Activated CD8-positive, alpha-beta memory T cell treated with anti-CD3 and anti-CD28 coated beads for 48 hours (primary cell): ENCODE measurements around the gene ABCC4.

ENCODE experiments used
- DNase-seq, 3 experiments: peaks; one replicate each; pipeline ENCODE4 v3.0.0-alpha.2; 2020; ENCODE audit warnings: low read depth in 2 of 3, low spot score in 2 of 3

The ABCC4 gene

DNA sequence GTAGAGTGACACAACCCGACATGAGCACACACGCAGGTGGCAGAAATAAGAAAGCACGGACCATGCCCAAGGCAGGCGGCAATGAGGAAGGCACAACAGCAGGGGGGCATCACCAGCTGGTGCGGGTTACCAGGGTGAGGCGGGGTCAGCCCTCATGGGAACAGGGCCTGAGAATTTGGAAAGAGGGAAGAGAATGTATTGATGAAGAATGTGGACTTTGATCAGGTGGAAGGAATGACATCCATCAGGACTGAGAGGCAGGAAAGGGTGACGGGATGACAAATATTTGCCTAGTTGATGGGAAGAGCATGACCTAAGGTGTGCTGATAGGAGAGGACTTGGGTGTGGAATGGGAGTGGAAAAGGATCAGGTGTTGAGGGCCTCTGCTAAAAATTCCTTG lies 177.5 kb downstream of the ABCC4 start:
- DNase-seq, result no peak

DNA sequence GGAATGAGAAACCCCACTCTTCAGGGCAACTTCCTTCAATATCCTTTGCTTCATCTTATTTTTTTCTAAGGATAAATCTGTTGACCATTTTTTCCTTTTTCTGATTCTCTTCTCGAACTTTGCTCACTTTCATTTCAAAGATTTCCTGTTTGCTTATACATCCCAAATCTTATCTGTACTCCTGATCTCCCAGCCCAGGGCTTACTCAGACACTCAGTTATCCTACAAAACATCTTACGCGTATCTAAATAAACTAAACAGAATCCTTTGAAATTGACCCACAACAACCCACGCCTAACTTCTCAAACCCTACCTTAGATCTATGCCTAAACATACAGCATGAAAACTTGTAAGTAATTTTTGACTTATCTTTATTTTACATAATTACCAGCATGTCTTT lies 179.2 kb downstream of the ABCC4 start:
- DNase-seq, result no peak

DNA sequence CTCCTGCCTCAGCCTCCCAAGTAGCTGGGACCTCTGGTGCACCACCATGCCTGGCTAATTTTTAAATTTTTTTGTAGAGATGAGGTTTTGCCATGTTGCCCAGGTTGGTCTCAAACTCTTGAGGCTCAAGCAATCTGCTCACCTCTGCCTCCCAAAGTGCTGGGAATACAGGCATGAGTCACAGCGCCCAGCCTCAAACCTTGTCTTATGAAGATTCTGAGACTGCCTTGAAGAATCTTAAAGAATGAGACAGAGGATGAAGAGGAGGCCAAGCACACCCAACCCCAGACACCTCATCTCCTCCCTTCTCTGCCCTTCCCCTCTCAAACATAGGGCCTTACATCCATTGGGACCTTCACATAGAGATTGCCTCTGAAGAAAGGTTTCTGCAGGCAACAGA lies 179.7 kb downstream of the ABCC4 start:
- DNase-seq, result no peak

DNA sequence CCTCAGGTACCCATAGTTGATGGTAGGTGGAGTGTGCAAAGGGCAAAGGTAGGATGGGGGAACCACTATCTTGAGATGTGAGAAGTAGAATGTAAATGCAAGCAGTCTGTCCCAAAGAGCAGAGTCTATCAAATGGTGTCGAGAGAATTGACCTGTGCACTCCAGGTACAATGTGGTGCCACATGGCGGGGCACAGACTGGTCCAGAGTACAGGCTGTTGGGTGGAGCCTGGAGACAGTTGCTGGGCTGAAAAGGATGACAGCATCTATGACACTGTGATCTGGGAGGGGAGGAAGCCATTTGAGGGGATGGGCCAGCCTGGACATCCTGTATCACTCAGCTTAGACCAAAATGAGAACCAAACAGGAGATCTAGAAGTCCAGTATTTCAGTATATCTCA lies 180.6 kb downstream of the ABCC4 start:
- DNase-seq, result no peak

DNA sequence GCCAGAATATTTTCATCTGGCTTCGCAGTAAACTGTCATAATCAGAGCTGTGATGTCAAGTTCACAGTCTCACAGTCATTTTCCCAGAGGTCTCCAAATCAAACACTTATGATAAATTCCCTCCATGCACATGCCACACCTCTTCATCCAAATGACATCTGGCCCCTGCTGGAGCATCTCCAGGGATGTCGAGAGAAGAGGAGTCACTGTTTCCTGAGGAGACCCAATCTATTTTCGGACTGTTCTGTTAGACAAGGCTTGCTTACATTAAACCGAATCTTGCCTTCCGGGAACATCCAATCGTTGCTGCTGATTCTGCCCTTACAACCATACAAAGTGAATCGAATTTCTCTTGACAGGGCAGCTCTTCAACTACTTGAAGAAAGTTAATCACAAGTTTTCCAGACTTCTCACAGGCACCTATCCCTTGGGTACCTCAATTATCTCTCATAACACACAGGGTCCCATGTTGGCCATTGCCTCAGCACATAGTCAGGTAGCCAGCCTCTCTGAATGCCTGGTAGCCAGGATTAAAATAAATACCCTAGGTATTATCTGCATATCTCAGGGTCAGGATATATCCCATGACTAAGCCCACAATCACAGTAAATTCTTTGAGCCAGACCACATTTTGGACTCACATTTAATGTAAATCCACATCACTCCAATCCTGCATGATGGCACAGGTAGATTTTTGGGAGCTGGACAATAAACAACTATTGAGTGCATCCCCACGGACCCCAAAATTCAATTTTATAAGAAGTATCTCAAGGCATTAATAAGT lies 182.5 kb downstream of the ABCC4 start:
- no peak for DNase-seq

DNA sequence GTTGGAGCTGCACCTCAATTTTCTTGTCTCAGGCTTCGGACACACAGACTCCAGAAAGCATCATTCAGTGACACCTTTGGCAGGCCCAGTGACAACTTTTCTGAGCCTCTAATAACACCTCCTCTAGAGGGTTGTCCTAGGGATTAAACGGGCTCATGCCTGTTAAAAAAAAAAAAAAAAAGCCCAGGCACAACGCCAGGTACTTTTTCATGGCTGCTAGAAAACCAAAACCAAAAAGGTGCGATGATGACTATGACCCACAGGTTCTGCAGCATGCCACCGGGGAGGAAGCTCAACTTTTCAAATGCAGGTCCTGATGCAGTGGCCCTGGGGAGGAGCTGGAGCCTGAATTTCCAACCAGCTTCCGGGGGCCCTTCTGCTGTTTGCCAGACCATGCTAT lies 184.2 kb downstream of the ABCC4 start:
- no peak for DNase-seq

DNA sequence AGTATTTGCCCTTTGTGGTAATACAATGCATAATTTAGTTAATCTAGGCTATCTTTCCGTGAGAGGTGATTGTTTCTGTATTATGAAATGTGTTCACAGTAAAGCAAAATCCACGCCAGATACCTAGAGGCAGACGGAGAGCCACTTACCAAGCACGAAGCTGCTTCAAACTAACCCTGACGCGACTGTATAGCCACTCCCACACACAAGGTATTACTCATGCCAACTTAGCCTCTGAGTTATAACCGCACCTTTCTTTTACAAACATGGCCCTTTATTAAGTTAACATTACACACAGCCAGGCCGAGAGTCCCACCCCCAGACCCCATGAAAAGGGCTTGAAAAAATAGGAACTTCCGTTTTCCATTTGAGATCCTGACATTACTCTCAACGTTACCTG lies 185.7 kb downstream of the ABCC4 start:
- DNase-seq, result no peak

DNA sequence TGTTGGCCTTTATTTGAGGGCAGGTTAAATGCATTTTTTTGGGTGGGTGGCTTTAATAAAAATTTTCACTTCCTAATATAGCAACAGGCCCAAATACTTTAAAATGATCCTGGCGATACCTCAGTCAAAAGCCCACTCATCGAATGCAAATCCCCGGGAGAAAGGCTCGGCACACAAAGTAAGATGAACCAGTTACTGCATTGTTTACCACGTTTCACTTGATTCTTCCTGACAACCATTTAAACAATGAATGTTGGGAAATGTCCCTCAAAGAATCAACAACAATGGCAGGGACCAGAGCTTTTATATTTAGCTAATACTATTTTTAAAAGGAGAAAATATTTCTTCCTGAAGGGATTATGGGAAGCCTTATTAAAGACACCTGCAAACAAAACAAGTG lies 187.7 kb downstream of the ABCC4 start:
- no peak for DNase-seq

DNA sequence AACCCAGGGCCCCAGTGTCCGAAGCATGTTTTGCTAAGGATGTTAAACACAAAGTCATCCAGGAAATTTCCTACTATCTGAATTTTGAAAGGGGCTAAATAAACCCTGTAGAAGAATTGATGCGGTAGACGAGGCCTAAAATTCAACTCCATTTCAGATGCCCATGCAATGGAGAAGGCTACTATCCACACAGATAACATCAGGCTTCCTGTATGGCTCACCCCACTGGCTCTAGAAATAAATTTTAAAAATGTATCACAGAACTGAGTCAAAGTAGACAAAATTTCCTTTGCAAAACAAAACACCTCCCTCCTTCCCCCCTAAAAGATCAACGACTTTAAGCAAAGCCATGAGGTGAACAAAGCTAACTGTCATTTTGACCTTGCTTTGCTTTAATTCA lies 188.4 kb downstream of the ABCC4 start:
- DNase-seq, result no peak

DNA sequence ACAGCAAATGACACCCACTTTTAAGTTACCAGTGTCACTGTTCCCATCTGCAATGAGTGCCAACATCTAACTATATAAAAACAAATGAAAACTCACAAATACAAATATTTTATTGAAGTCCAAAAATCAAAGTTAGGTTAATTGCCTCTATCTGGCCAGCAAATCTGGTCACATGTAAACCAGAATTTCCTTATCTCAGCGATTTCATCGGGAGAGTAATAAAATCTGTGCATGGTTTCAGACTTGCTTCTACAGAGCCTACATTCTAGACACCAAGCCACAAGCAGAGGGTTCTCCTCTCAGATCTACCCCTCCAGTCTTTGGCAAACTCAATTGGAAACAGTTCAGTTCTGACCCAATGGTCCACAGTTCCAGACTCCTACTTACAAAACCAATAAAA lies 189.6 kb downstream of the ABCC4 start:
- DNase-seq, result no peak

DNA sequence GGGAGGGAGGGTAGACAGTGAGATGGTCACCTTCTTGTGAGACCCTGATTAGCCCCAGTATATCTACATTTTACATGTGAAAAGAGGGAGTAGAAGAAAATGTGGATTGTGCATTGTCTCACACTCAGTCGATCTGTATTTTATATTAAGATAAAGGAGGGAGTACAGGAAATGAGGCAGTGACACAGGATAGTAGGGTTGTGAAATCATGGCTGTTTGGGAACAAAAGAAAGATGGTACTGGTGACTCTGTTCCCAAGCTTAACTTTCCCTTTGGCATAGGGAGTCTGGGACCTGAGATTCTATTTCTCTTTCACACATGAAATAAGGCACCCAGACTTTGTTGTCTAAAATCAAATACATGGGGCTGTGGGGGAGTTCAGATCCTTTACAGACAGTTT lies 194.7 kb downstream of the ABCC4 start:
- no peak for DNase-seq

DNA sequence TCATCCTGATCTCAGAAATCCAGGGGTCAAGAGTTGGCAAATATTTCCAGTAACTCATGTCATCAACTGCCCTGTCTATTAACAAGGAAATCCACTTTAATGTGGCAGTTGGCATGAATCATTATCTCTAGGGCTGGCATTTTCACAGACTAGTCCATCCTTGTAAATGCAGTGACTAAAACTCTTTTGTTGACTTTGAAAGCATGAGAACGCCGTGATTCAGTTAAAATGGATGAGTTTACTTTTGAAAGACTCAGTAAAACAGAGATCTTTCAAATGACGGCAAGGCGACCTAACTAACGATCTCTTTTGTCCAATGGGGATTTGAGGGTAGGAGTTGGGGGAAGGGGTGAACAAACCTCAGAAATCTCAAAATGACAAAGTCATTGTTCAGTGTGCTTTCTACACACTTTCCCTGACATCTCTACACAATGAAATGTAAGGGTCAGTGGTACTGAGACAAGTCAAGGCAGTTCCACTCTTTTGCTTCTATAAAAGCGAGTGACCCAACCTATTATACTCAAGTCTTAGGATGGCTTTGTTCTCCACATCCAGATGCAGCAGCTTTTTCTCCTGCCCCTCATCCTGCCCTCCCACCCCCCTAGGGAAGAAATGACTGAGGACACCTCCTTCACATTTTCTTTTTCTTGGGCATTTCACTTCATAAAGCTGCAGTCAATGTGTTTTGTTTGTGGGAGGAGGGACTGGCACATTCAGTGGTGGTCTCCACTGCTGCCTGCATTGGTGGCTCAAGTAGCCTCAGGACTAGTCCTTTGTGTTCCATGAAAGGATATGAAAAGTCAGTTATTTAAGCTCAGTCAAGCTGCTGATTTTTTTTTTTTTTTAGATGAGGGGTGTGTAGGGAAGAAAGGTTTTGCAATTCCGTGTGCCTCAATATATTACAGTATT lies 200.5 kb downstream of the ABCC4 start:
- no peak for DNase-seq

DNA sequence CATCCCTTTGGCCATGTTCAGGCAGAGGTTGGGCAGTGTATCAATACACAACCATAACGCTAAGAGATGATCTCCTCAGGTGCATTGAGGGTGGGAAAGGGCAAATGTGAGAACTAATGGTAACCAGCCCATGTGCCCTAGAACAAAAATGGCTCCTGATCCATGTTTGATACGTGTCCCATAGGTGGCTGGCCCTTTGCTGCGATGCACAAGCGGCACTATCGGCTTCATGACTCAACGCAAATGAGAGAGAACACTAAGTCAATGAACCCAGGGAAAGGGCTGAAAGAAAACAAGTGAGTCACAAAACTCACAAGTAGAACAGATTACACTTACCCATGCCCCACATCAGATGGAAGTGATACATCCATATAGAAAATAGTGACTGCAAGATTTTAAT lies 201.7 kb downstream of the ABCC4 start:
- no peak for DNase-seq

DNA sequence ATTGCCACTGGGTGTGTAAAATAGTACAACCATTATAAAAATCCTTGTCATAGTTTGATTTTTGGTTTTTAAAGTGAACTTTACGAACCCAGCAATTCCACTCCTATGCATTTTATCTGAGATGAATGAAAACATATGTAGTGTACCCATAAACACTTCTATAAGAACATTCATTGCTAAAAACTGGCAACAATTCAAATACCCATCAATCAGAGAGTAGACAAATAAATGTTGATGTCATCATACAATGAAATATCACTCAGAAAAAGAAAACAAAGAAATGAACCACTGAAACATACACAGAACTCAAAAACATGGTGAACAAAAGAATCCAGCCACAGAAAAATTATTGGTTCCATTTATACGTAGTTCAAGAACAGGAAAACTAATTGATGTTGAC lies 202.3 kb downstream of the ABCC4 start:
- DNase-seq, result no peak

DNA sequence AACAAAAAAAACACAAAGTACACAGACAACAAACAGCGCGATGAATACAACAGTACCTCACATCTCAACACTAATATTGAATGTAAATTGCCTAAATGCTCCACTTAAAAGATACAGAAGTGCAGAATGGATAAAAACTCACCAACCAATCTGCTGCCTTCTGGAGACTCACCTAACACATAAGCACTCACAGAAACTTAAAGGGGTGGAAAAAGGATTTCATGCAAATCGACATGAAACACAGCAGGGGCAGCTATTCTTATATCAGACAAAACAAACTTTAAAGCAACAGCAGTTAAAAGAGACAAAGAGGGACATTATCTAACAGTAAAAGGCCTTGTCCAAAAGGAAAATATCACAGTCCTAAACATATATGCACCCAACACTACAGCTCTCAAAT lies 209.5 kb downstream of the ABCC4 start:
- no peak for DNase-seq

DNA sequence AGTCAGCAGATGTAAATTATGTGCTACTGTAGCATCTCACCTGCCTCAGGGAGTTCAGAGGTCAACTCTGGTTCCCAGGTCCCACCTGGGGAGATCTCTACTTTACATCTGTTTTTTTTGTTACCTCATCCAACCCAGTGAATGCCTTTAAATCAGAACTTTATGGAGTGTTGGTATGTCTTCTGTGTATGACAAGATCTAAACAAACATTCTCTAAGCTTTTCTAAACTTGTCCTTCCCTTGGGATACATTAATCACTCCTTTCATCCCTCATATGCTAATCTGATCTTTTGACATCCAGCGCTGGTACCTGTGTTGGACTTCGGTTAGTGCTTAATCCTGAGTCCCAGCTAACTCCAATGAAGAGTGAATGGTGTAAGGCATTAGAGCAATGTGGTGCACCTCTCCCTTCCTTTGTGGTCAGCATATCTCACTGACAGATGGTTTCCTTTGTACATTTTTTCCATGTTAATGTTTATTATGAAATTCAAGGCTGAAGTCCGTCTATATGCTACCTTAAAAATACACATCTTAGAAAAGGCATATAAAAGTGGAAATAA lies 213.4 kb downstream of the ABCC4 start:
- DNase-seq, result no peak

DNA sequence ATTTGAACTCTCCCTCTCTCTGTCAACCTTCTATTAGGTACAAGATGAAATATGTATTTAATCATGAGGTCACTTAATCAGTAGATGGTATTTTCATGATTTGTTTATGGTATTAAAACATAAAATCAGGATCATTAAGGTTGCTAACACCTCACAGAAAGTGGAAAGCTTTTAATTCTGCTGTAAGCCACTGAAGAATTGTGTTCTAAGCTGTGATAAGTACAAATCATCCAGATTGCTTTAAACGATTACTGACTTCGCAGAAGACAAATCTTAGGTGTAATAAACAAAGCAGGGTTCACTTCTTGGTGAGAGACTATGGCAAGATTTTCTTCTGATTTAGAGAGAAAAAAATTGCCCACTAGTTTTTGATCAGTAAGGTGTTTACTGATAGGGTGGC lies 214.5 kb downstream of the ABCC4 start:
- DNase-seq, result no peak

DNA sequence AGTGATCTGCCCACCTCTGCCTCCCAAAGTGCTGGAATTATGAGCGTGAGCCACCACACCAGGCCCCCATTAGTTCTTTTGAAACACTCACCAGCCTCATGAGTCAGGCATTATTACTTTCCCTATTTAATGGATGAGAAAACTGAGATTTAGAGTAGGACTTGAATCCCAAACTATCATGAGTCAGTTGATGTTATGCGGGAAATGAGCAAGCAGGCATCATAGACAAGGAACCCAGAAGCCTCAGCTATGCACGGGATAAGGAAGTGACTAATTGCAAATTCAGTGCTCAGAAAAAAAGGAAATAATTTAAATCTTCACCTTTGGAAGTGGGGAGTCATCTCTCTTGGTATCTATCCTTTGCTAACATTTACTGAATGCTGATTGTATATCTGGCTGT lies 217.5 kb downstream of the ABCC4 start:
- DNase-seq, result no peak

DNA sequence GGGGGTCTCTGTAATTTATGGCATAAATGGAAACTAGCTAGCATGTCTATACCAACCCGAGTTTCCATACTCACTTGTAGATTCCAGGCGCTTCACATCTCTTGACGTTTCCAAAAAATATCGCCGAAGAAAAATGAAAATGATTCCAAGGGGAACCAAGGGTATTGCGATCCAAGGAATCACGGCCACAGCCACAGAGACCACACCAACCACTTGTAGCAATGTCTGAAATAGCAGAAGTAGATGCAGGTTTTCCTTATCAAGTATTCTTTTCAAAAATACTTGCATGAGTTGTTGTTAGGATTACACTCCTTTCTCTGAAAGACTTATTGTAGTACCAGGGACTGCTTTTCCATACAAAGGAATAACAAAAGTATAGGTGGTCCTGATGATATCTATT lies 218.2 kb downstream of the ABCC4 start:
- DNase-seq, result no peak

DNA sequence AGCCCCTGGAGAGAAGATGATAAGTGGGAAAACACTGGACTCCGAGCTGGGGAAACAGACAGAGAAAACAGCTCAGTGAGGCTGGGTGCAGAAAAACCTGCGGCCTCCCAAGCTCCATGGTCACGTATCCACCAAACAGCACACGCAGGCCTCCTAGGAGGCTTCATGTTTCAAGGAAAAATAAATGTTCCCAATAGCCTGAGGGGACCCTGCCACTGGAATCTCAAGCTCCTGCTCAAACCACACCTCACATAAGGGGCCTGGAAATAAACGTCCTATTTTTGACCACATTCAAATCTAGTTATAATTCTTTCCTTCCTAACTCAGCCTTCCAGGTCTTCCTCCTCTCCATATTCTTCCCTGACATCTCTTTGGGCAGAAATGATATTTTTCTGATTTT lies 225.7 kb downstream of the ABCC4 start:
- no peak for DNase-seq

DNA sequence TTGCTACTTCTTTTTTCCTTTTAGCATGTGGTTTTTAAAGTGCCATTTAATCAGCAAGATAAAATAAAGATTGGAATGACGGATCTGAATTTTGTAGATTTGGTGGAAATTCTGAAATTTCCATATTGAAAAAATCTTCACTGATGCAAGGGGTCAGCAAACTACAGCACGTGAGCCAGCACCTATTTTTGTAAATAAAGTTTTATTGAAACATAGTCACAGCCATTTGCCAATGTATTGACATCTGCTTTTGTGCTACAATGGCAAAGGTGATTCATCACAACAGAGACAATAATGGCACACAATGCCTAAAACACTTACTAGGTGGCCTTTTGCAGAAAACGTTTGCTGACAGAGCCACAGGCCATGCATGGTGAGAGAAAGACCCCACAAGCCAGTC lies 226.4 kb downstream of the ABCC4 start:
- no peak for DNase-seq

DNA sequence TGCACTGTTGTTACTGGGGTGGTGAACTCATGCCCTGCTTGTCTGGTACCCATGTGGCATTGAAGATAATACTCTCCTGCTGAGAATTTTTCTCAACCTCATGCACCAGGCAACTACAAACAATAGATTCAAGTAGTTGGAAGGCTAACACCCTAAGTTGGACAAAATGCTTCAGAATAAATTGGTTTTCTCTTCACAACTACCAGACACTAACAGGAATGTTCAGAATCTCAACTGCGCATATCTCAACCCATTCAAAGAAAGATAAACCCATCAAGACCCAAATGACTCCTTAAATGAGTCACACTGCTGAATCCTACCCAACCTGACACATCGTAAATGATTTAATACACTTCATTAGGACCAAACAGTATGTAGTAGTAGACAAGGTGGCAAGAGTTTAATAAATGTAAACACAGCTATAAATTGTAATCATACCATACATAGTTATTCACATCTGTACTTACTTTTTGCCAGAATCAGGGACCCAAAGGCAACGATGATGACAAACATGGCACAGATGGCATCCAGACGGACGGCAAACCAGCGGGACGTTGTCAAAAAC lies 227.4 kb downstream of the ABCC4 start:
- no peak for DNase-seq
